HL-60 (cell line): ENCODE results near the gene TAB2.

Experiments
- DNase-seq, 2 experiments: peaks; one replicate each; pipeline ENCODE4 v3.0.0-alpha.2; 2010 to 2020; ENCODE audit warnings: low read depth in 1 of 2, low spot score in 1 of 2
- H3K27ac ChIP-seq: fragments of 250-450 bp; sonication (Bioruptor Pico); replicated peaks from 2 replicates; pipeline ENCODE4 v1.5.1; 2020; ENCODE audit warnings: mild to moderate bottlenecking, moderate library complexity
- H3K27me3 ChIP-seq: fragments of 250-450 bp; sonication (Bioruptor Pico); 2 replicates; pipeline ENCODE4 v1.5.1; 2021; ENCODE audit warnings: mild to moderate bottlenecking, moderate library complexity; ENCODE audit not compliant: insufficient read depth, poor library complexity, severe bottlenecking
- H3K4me3 ChIP-seq: replicated peaks from 2 replicates; pipeline ENCODE4 v1.5.1; 2011; ENCODE audit warnings: mild to moderate bottlenecking, control low read depth, low read length; ENCODE audit not compliant: insufficient read depth
- GABPA ChIP-seq: IDR thresholded peaks from 2 replicates; pipeline ENCODE4 v1.6.1; 2012; ENCODE audit warnings: low read depth
- POLR2AphosphoS5 ChIP-seq: IDR thresholded peaks from 2 replicates; pipeline ENCODE4 v1.6.1; 2012; ENCODE audit warnings: low read depth
- SPI1 ChIP-seq: IDR thresholded peaks from 2 replicates; pipeline ENCODE4 v1.6.1; 2012; ENCODE audit warnings: low read depth, mild to moderate bottlenecking, borderline replicate concordance
- TF ChIP-seq, protein P1 (sequence below): IDR thresholded peaks from one replicate; pipeline ENCODE4 v1.5.1; 2011; ENCODE audit warnings: low read length, control low read depth, inconsistent platforms; ENCODE audit not compliant: insufficient read depth
- TF ChIP-seq, protein P2 (sequence below): IDR thresholded peaks from 2 replicates; pipeline ENCODE4 v1.6.1; 2012; ENCODE audit warnings: low read depth; ENCODE audit not compliant: insufficient replicate concordance

TAB2 gene

DNA sequence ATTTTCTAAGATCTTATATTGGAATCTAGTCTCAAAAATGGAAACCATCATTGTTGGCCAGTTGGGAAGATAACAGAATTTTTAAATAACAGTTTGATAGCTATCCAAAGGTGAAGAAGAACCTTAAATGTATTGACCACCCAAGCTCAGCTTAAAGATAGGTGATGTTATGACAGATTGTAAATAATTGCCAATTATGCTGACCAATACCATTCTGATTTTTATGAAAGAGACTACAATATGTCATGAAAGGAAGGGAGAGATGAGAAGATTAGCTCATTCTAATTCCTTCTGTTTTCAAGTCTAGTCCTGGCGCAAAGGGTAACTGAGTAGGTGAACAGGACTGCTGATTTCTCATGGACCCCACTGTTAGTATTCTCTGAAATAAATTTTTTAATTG, 5.7 kb upstream of the TAB2 start:
- TF ChIP-seq GABPA: no peak
- TF ChIP-seq, protein P1, sequence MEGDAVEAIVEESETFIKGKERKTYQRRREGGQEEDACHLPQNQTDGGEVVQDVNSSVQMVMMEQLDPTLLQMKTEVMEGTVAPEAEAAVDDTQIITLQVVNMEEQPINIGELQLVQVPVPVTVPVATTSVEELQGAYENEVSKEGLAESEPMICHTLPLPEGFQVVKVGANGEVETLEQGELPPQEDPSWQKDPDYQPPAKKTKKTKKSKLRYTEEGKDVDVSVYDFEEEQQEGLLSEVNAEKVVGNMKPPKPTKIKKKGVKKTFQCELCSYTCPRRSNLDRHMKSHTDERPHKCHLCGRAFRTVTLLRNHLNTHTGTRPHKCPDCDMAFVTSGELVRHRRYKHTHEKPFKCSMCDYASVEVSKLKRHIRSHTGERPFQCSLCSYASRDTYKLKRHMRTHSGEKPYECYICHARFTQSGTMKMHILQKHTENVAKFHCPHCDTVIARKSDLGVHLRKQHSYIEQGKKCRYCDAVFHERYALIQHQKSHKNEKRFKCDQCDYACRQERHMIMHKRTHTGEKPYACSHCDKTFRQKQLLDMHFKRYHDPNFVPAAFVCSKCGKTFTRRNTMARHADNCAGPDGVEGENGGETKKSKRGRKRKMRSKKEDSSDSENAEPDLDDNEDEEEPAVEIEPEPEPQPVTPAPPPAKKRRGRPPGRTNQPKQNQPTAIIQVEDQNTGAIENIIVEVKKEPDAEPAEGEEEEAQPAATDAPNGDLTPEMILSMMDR: no peak
- TF ChIP-seq, protein P2, sequence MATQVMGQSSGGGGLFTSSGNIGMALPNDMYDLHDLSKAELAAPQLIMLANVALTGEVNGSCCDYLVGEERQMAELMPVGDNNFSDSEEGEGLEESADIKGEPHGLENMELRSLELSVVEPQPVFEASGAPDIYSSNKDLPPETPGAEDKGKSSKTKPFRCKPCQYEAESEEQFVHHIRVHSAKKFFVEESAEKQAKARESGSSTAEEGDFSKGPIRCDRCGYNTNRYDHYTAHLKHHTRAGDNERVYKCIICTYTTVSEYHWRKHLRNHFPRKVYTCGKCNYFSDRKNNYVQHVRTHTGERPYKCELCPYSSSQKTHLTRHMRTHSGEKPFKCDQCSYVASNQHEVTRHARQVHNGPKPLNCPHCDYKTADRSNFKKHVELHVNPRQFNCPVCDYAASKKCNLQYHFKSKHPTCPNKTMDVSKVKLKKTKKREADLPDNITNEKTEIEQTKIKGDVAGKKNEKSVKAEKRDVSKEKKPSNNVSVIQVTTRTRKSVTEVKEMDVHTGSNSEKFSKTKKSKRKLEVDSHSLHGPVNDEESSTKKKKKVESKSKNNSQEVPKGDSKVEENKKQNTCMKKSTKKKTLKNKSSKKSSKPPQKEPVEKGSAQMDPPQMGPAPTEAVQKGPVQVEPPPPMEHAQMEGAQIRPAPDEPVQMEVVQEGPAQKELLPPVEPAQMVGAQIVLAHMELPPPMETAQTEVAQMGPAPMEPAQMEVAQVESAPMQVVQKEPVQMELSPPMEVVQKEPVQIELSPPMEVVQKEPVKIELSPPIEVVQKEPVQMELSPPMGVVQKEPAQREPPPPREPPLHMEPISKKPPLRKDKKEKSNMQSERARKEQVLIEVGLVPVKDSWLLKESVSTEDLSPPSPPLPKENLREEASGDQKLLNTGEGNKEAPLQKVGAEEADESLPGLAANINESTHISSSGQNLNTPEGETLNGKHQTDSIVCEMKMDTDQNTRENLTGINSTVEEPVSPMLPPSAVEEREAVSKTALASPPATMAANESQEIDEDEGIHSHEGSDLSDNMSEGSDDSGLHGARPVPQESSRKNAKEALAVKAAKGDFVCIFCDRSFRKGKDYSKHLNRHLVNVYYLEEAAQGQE: no peak
- TF ChIP-seq POLR2AphosphoS5: no peak
- no peak for TF ChIP-seq SPI1
- DNase-seq: no peak
- Histone ChIP-seq H3K27me3 (no peaks in the 10 kb centered on the region), H3K27ac (no peak overlapping the region), H3K4me3 (no peak overlapping the region)

DNA sequence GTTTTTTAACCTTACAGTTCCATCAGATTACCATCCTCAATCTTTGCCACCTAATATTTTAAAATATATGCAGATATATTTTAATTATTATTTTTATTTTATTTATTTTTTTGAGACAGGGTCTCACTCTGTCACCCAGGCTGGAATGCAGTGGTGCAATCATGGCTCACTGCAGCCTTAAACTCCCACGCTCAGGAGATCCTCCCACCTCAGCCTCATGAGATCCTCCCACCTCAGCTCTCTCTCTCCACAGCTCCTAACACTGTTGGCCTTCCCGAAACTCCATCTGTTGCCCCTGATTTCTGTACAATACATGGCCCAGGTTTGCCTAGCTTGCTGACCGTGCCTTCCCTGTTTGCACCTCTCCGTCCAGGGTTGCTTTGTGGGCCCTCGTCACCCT, 4.4 kb upstream of the TAB2 start:
- DNase-seq: no peak
- Histone ChIP-seq H3K27me3 (no peaks in the 10 kb centered on the region), H3K4me3 (no peak overlapping the region), H3K27ac (no peak overlapping the region)
- TF ChIP-seq SPI1 (no peak), POLR2AphosphoS5 (no peak), GABPA (no peak)
- TF ChIP-seq, protein P1: no peak
- TF ChIP-seq, protein P2: no peak

DNA sequence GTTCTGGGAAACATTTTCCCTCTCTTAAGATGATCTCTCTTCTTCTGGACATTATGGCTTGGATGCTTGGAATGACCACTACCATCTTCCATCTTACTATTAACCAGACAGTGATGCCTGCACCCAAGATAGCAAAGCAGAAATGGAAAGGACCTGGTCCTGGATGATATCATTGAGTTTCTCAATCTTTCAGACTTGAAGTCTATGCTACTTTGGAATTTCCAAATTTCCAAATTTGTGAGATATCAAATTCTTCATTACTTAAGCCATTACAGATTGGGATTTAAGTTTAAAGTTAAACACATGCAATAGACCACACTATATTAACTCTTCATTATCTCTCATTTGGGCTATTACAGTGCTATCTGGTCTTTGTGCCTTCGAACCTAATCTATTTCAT, 3.7 kb upstream of the TAB2 start:
- H3K27ac ChIP-seq: no peak overlapping the region
- no peak for DNase-seq
- H3K27me3 ChIP-seq: no peaks in the 10 kb centered on the region
- TF ChIP-seq GABPA (no peak), POLR2AphosphoS5 (no peak), SPI1 (no peak)
- TF ChIP-seq, protein P1: no peak
- TF ChIP-seq, protein P2: no peak
- no peak overlapping the region for H3K4me3 ChIP-seq
